Neural progenitor cell (in vitro differentiated cells): Measurements from ENCODE around the gene SERINC5. TPM values are rescaled to one million over a fixed set of nuclear protein-coding genes. Genes with fewer than 3 reads are reported as not detected.

ENCODE experiments used
- DNase-seq: peaks from one replicate; pipeline ENCODE4 v3.0.0-alpha.2; 2016; ENCODE audit warnings: low spot score
- H2AFZ ChIP-seq: fragments of 200-600 bp; sonication (generic); replicated peaks from 2 replicates; pipeline ENCODE4 v1.6.1; 2016; ENCODE audit warnings: antibody characterized with exemption
- H3F3A ChIP-seq: fragments of 200-600 bp; sonication (generic); 2 replicates; pipeline ENCODE4 v1.6.1; 2016; ENCODE audit warnings: antibody characterized with exemption, low read depth
- H3K27ac ChIP-seq: fragments of 200-600 bp; sonication (generic); 2 replicates; pipeline ENCODE4 v1.5.1; 2016; ENCODE audit warnings: mild to moderate bottlenecking
- H3K27me3 ChIP-seq: fragments of 200-600 bp; sonication (generic); 2 replicates; pipeline ENCODE4 v1.6.1; 2016; ENCODE audit warnings: mild to moderate bottlenecking, moderate library complexity
- H3K36me3 ChIP-seq: fragments of 200-600 bp; sonication (generic); 2 replicates; pipeline ENCODE4 v1.5.1; 2016
- H3K4me1 ChIP-seq: fragments of 200-600 bp; sonication (generic); 2 replicates; pipeline ENCODE4 v1.6.1; 2016; ENCODE audit warnings: mixed run types
- H3K4me2 ChIP-seq: fragments of 200-600 bp; sonication (generic); 2 replicates; pipeline ENCODE4 v1.6.1; 2016
- H3K4me3 ChIP-seq: fragments of 200-600 bp; sonication (generic); 2 replicates; pipeline ENCODE4 v1.5.1; 2016
- H3K79me2 ChIP-seq: fragments of 200-600 bp; sonication (generic); 2 replicates; pipeline ENCODE4 v1.6.1; 2016; ENCODE audit warnings: low read depth
- H3K9ac ChIP-seq: fragments of 200-600 bp; sonication (generic); 2 replicates; pipeline ENCODE4 v1.6.1; 2016
- H3K9me3 ChIP-seq: fragments of 200-600 bp; sonication (generic); 2 replicates; pipeline ENCODE4 v1.5.1; 2016; ENCODE audit warnings: low read depth
- H4K20me1 ChIP-seq: fragments of 200-600 bp; sonication (generic); 2 replicates; pipeline ENCODE4 v1.6.1; 2016; ENCODE audit warnings: low read depth
- H3K27ac Mint-ChIP-seq: 3 replicates; pipeline ENCODE4 v1.8.0; 2021; ENCODE audit warnings: mixed read lengths
- H3K27me3 Mint-ChIP-seq: 2 replicates; pipeline ENCODE4 v1.8.0; 2022; ENCODE audit warnings: low read depth, mild to moderate bottlenecking, inconsistent platforms, moderate library complexity, mixed read lengths; ENCODE audit not compliant: insufficient read depth
- H3K36me3 Mint-ChIP-seq: 3 replicates; pipeline ENCODE4 v1.8.0; 2021; ENCODE audit warnings: mixed read lengths
- H3K4me1 Mint-ChIP-seq: 3 replicates; pipeline ENCODE4 v1.8.0; 2021; ENCODE audit warnings: mixed read lengths
- H3K4me3 Mint-ChIP-seq: 3 replicates; pipeline ENCODE4 v1.8.0; 2021; ENCODE audit warnings: mild to moderate bottlenecking, moderate library complexity, mixed read lengths
- H3K9me3 Mint-ChIP-seq: 3 replicates; pipeline ENCODE4 v1.8.0; 2020; ENCODE audit warnings: mixed read lengths
- EZH2 ChIP-seq: fragments of 200-600 bp; sonication (generic); IDR thresholded peaks from 2 replicates; pipeline ENCODE4 v1.6.1; 2017; ENCODE audit warnings: antibody characterized with exemption, mild to moderate bottlenecking, moderate library complexity
- EZH2phosphoT487 ChIP-seq: fragments of 200-600 bp; sonication (generic); IDR thresholded peaks from 2 replicates; pipeline ENCODE4 v1.6.1; 2017; ENCODE audit warnings: antibody characterized with exemption
- total RNA-seq: library from RNA; depleted of rRNA; stranded (reverse); fragments of >200 nt; gene quantifications from 2 replicates; pipeline ENCODE4 v1.2.3, GENCODE V29; 2015; ENCODE audit warnings: low replicate concordance
- TF ChIP-seq, protein P1 (sequence below): fragments of 200-600 bp; sonication (generic); IDR thresholded peaks from 2 replicates; pipeline ENCODE4 v1.5.1; 2017; ENCODE audit warnings: antibody characterized with exemption, mild to moderate bottlenecking

SERINC5 gene
- total RNA-seq, 1 donor from 2014 or later, result 126 TPM

GRCh38 chr5:80141681-80142080 lies 114.2 kb downstream of the SERINC5 start:
- Histone ChIP-seq H2AFZ (no peak overlapping the region), H3K4me3 (peak overlapping the region; percentile 12), H3K79me2 (peaks cover 3% of the 10 kb centered on the region), H3K27ac (peak overlapping the region; percentile 94), H4K20me1 (peaks cover 15% of the 10 kb centered on the region), H3K9ac (no peak overlapping the region), H3K4me2 (peak overlapping the region; percentile 46), H3K4me1 (peaks cover 41% of the 10 kb centered on the region), H3F3A (peaks cover 79% of the 10 kb centered on the region), H3K27me3 (no peaks in the 10 kb centered on the region), H3K36me3 (no peaks in the 10 kb centered on the region), H3K9me3 (no peaks in the 10 kb centered on the region)
- peak overlapping the region; percentile 83 for H3K27ac Mint-ChIP-seq
- H3K27me3 Mint-ChIP-seq, result peaks cover 4% of the 10 kb centered on the region
- DNase-seq, result no peak
- peaks cover 33% of the 10 kb centered on the region for H3K4me1 Mint-ChIP-seq
- no peak for TF ChIP-seq EZH2phosphoT487
- TF ChIP-seq, protein P1, sequence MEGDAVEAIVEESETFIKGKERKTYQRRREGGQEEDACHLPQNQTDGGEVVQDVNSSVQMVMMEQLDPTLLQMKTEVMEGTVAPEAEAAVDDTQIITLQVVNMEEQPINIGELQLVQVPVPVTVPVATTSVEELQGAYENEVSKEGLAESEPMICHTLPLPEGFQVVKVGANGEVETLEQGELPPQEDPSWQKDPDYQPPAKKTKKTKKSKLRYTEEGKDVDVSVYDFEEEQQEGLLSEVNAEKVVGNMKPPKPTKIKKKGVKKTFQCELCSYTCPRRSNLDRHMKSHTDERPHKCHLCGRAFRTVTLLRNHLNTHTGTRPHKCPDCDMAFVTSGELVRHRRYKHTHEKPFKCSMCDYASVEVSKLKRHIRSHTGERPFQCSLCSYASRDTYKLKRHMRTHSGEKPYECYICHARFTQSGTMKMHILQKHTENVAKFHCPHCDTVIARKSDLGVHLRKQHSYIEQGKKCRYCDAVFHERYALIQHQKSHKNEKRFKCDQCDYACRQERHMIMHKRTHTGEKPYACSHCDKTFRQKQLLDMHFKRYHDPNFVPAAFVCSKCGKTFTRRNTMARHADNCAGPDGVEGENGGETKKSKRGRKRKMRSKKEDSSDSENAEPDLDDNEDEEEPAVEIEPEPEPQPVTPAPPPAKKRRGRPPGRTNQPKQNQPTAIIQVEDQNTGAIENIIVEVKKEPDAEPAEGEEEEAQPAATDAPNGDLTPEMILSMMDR, result no peak
- TF ChIP-seq EZH2, result no peak
- no peaks in the 10 kb centered on the region for H3K9me3 Mint-ChIP-seq
- H3K4me3 Mint-ChIP-seq, result peak overlapping the region; percentile 1
- peaks cover 13% of the 10 kb centered on the region for H3K36me3 Mint-ChIP-seq

GRCh38 chr5:80141147-80141671 lies 114.6 kb downstream of the SERINC5 start:
- Histone ChIP-seq H3F3A (peaks cover 84% of the 10 kb centered on the region), H3K4me2 (peak overlapping the region; percentile 46), H4K20me1 (peaks cover 15% of the 10 kb centered on the region), H3K4me1 (peaks cover 41% of the 10 kb centered on the region), H3K79me2 (peaks cover 3% of the 10 kb centered on the region), H3K27ac (peak overlapping the region; percentile 94), H3K27me3 (no peaks in the 10 kb centered on the region), H3K4me3 (peak overlapping the region; percentile 12), H3K9ac (no peak overlapping the region), H3K36me3 (no peaks in the 10 kb centered on the region), H3K9me3 (no peaks in the 10 kb centered on the region), H2AFZ (no peak overlapping the region)
- peak overlapping the region; percentile 68 for H3K4me3 Mint-ChIP-seq
- H3K27me3 Mint-ChIP-seq, result peaks cover 8% of the 10 kb centered on the region
- DNase-seq, result peak; percentile 91
- peak overlapping the region; percentile 83 for H3K27ac Mint-ChIP-seq
- TF ChIP-seq EZH2 (no peak), EZH2phosphoT487 (no peak)
- TF ChIP-seq, protein P1, result no peak
- H3K36me3 Mint-ChIP-seq, result peaks cover 11% of the 10 kb centered on the region
- H3K4me1 Mint-ChIP-seq, result peaks cover 33% of the 10 kb centered on the region
- H3K9me3 Mint-ChIP-seq, result no peaks in the 10 kb centered on the region

- no peak for DNase-seq
- Mint-ChIP-seq H3K27ac (no peak overlapping the region), H3K27me3 (peaks cover 8% of the 10 kb centered on the region), H3K4me1 (peaks cover 33% of the 10 kb centered on the region), H3K4me3 (no peak overlapping the region), H3K36me3 (peaks cover 9% of the 10 kb centered on the region), H3K9me3 (no peaks in the 10 kb centered on the region)
- no peaks in the 10 kb centered on the region for H3K9me3 ChIP-seq
- H2AFZ ChIP-seq, result no peak overlapping the region
- peaks cover 15% of the 10 kb centered on the region for H4K20me1 ChIP-seq
- TF ChIP-seq EZH2phosphoT487 (no peak), EZH2 (no peak)
- TF ChIP-seq, protein P1, result no peak
- peaks cover 86% of the 10 kb centered on the region for H3F3A ChIP-seq
- peaks cover 41% of the 10 kb centered on the region for H3K4me1 ChIP-seq
- H3K79me2 ChIP-seq, result peaks cover 3% of the 10 kb centered on the region
- H3K4me2 ChIP-seq, result no peak overlapping the region
- H3K4me3 ChIP-seq, result no peak overlapping the region
- H3K9ac ChIP-seq, result no peak overlapping the region
- no peaks in the 10 kb centered on the region for H3K36me3 ChIP-seq
- no peaks in the 10 kb centered on the region for H3K27me3 ChIP-seq
- H3K27ac ChIP-seq, result peak overlapping the region; percentile 94
These were observed 115.4 kb downstream of the SERINC5 start for GRCh38 chr5:80140496-80140895.
